Activated CD4-positive, alpha-beta T cell treated with anti-CD3 and anti-CD28 coated beads, Interleukin-2, amount 50 U/mL, for 4 hours (primary cell): ENCODE results near the gene ATF6B.
A peak's percentile ranks its signal among the peaks of the same experiment; 100 is the strongest.
"Not testable (repeated sequence)": the region's sequence is repeated elsewhere in the genome, so short reads cannot be mapped to it uniquely, and the experiment has no call there.

Source experiments
- DNase-seq, 2 experiments: peaks; one replicate each; pipeline ENCODE4 v3.0.0-alpha.2; 2020

Gene ATF6B

GRCh38 chr6:32153564-32154513 lies 25.8 kb upstream of the ATF6B start, which contains the start of gene PPT2:
PPT2 (plus strand) TSS chr6:32154141; CDS start chr6:32154595, 454 bp downstream.
- peak; percentile 54 to 55 for DNase-seq

DNA sequence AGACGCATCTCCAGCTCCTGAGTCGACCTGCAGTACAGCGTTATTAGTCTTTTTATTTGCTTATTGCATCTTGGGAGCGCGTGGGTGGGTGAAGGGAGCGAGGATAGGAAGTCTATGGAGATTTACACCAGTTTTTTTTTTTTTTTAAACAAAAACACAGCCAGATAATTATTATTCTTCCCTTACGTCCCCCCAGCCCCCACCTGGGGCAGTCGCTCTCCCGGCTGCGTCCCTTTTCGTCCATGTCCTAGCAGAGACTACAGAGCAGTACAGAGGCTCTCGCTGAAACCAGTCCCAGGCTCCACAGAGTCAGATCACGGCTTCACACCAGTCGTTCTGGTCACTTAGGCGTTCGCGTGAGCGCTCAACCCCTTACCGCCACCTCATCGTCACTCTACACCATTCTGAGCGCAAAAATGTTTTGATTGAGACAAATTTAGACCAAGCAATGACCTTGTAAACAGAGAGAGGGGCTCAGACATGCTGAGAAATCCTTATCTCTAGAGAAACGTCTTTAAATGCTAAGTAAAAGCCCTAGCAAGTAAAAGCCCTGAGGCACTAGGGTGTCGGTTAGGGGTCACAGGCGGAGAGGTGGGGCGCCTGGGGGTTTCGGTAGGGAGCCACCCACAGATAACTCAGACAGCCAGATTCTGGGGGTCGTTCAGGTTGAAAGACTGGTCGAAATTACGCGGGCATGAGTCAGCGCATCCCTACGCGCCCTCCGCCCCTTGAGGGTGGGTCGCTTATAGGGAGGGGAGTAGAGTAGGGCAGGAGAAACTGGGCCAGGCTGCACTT lies 24.9 kb upstream of the ATF6B start:
- no peak for DNase-seq

DNA sequence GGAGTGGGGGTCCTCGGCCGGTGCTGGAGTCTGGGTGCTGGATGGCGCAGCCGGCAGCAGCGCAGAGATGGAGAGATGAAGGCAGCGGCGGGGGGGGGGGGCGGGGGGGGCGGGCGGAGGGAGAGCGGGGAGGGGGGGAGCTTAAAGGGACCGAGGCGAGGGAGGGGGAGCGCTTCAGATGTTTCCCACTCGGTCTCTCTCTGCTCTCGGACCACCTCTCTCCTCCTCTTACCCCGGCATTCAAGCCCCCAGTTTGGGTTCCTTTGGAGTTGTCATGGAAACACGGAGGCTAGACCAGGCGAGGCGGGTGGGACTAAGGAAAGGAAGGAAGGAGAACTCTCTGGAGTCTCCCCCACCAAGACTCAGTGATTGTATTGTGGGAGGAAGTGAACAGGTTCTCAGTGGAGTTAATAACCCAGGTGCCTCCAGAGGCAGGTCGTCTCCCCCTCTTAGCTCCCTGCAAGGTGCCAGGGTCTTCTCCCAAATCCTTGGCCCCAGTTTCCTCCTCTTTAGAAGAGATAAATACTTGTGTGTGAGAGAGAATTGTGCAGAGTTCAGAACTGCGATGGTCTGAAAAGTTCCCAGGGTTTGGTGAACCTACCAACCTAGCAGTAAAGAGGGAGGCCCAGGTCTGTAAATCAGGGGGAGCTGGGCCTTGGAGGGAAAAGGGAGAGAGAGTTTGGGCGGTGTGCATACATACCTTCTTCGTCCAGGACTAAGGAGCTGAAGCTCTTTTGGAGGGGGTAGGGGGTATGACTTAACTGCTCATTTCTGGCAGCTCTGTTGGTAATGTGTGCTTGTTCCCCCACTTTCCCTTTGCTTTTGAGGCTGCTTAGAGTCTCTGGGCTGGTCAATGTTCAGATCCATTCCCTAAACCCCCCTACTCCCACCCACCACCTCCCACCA lies 24.1 kb upstream of the ATF6B start, which contains the start of gene PRRT1:
Gene PRRT1, minus strand, starts transcription at position 77 of the 906 bp plus-strand sequence. CDS start 112 bp downstream, outside the sequence.
- no peak for DNase-seq

DNA sequence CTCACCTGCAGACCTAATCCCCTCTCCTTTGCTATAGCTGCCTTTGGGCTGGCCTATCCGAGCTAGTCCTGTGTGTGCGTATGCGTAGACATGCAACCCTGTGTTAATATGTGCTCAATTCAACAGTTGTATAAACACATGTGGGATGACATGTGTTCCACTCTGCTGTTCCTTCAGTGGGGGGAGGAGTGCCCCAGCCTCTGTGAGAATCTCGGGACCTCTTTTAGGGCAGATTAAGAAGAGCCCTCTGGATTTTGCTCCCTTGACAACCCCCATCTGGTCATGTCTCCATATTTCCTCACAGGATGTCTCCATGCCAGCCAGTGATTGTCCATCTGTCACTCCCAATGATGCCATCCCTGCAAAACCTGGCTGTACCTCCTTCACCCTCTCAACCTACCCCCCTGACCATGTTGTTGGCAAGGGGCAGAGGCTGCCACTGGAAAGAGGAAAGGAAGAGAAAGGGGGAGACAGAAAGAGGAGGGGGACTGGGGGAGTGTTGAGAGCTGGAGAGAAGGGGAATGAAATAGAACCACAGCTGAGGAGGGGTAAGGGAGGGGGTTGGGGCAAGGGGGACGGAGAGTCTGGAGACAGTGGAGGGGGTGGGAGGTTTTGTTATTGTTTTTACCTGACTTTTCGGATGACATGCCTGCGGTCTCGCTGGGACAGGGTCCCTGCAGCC lies 23.3 kb upstream of the ATF6B start:
- no peak for DNase-seq

DNA sequence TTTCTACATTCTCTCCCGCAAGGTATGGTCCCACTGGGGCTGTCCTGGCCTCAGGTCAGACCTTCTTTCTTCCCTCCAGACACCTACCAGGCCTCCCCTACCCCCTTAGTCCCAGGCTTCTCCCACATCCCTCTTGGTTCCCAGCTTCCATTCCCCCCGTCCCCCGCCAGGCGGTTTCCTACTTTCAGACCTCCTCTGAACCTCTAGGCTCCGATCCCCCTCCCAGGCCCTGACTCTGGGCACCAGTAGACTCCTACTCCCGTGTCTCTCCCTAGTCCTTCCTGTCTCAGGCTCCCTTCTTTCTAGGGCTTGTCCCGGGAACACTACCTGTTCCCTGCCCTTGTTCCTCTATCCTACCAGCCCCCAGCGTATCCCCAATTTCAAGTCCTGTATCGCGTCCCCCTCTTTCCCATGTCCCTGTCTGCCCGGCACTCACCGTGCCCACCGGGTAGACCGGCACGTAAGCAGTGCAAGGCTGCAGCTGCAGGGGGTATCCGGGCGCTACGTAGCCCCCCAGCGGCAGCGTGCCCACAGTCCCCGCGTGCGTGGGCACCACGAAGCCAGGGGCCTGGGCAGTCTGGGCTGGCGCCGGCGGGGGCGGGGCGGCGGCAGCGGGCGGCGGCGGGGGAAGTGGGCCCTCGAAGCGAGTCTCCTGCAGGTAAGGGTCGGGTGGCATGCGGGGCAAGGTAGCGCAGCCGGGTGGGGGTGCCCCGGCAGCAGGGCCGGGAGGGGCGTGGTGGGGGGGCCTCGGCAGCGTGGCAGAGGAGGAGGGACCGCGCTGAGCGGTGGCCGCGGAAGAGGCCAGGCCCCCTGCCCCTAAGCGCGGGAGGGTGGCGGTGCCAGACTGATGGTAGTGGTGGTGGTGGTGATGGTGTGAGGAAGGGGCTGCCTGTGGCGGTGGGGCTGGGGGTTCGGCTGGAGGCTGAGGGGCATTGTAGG lies 22.2 kb upstream of the ATF6B start:
- DNase-seq: no peak

- no peak for DNase-seq
Measured at GRCh38 chr6:32149092-32149755, 21.2 kb upstream of the ATF6B start.

- peak; percentile 57 to 59 for DNase-seq
Measured at GRCh38 chr6:32148289-32149091, 20.4 kb upstream of the ATF6B start.

DNA sequence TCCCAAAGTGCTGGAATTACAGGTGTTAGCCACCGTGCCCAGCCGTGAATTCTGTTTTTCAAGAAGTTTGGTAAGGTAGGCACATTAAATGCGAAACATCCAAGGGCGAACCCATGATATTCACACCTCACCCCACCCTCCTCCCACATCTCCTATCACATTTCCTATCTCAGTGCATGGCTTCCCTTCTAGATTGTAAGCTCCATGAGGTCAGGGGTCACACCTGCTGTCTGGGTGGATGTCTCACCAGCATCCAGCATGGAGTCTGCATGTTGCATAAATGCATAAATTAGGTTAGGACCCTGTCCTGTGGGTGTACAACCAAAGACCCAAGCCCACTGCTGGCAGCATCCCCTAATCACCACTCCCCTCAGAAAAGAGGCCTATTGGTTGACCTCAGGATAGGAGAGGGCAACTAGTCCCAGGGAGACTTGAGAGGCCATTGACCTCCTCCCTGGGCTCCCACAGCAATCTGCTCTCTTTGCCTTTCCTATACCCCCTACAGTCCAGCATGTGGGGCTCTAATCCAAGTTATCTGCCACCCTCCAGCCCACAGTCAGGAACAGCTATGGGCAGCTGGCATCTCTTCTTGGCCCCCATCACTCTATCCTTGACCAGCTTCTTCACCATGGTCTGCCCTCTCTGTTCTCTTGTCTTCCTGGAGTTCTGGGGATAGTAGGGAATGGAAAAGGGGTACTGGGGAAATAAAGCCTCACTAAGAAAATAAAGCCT lies 19.5 kb upstream of the ATF6B start:
- DNase-seq: no peak

GRCh38 chr6:32146687-32147086 lies 18.6 kb upstream of the ATF6B start:
- no peak for DNase-seq

DNA sequence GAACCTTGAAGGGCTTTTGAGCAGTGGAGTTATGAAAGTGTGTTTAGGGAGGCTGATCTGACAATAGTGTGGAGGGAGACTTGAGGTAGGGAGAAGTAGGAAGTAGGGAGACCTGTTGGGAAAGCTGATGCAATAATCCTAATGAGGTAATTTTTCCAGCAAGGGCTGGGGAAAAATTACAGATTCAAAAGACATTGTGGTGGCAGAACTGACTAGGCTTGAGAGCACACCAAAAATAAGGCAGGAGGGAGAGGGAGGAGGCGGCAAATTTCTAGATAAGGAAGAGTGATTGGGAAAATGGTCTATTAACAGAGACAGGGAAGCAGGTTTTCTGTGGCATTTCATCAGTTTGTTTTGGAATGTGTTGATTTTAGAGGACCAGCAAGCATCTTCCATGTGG lies 18.2 kb upstream of the ATF6B start:
- DNase-seq: no peak

- DNase-seq: not testable (repeated sequence)
Measured at GRCh38 chr6:32144238-32144637, 16.2 kb upstream of the ATF6B start.

- DNase-seq: no peak
Measured at GRCh38 chr6:32140420-32141046, 12.5 kb upstream of the ATF6B start.

GRCh38 chr6:32139590-32139989 lies 11.5 kb upstream of the ATF6B start:
- no peak for DNase-seq

DNA sequence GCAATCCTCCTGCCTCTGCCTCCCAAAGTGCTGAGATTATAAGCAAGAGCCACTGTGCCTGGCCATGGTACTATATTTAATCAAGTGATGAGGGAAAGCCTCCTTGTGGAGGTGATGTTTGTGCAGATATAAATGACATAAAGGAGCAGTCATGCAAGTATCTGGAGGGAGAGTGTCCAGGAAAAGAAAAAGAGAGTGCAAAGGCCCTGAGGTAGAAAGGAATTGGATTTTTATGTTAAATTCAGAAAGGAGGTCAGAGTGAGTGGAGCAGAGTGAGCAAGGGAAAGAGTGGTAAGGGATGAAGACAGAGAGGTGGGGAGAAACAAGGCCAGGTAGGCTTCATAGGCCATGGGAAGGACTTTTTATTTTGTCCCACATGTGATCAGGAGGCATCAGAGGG lies 9.4 kb upstream of the ATF6B start:
- no peak for DNase-seq

GRCh38 chr6:32133786-32134185 lies 5.7 kb upstream of the ATF6B start:
- DNase-seq: no peak

GRCh38 chr6:32132110-32132509 lies 4.1 kb upstream of the ATF6B start:
- no peak for DNase-seq

DNA sequence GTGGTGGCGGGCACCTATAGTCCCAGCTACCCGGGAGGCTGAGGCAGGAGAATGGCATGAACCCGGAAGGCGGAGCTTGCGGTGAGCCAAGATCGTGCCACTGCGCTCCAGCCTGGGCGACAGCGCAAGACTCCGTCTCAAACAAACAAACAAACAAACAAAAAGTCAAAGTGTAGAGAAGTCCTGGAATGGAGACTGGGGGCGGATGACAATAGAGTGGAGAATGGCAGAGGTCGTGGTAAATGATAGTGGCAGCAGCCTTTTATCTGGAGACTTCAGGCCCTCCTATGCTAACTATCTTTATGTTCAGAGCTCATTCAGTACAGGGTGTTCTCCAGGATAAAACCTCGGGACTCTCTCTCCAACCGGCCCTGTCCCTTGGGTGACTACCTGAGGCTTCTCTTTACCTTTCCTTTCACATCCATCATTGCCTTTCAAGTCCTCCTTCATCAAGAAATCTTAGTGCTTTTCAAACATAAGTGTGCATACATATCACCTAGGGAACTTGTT lies 3.4 kb upstream of the ATF6B start:
- no peak for DNase-seq
